Measurements from ENCODE around the gene MISFA.

MISFA gene

DNA sequence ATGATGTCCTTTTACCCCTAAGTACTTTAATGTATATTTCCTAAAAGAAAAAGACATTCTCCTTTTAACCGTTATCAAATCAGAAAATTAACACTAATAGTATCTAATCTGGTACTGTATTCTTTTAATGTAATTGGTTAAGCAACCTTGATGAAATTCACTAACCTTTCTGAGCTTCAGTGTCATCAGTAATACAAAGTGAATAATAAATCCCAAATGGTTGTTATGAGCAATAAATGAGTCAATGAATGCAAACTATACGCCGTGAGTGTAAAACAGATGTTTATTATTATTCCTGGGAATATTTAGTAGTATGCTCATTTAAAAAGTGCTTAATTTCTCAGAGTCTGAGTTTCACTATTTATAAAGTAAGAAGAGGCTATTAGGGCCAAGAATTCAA lies 32.5 kb upstream of the MISFA start:
- H3K14ac ChIP-seq (ENCODE audit: low read length) = no peak overlapping the region

DNA sequence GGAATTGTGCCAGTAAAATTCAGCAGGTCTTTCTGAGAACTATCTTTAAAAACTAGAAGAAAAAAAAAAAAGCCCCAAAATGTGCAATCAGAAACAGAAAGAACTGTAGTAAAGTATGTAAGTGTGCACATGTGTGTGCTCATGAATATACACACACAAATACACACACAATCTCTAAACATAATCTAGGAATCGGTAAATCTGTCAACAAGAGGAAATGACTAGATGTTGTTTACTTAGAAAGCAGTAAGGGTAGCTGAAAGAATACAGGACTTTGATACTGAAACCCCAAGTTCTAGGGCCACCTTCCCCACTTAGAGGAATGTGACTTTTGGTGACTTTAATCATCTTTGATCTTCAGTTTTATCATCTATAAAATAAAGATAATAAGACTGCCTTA lies 24.2 kb upstream of the MISFA start:
- Histone ChIP-seq H4K8ac (ENCODE audit: low read depth, low read length) (no peak overlapping the region), H3K79me1 (ENCODE audit: low read length) (no peaks in the 10 kb centered on the region), H4K91ac (ENCODE audit: low read depth, low read length) (no peak overlapping the region), H2AK5ac (ENCODE audit: low read length) (no peak overlapping the region), H3K18ac (ENCODE audit: low read length) (no peak overlapping the region), H3K4me3 (ENCODE audit: low read depth, low read length) (no peak overlapping the region), H3K4me1 (ENCODE audit: control insufficient read depth in 1 of 2, insufficient read depth in 2 of 2, low read length in 2 of 2) (no peaks in the 10 kb centered on the region), H3K79me2 (ENCODE audit: control insufficient read depth, insufficient read depth, low read length, poor library complexity) (no peaks in the 10 kb centered on the region), H3K36me3 (ENCODE audit: control insufficient read depth in 1 of 2, insufficient read depth in 2 of 2, low read length in 2 of 2) (peaks cover 13 to 15% of the 10 kb centered on the region in 2 experiments), H3K4ac (ENCODE audit: low read depth, low read length) (no peak overlapping the region), H3K4me2 (ENCODE audit: low read length) (no peak overlapping the region), H3K14ac (ENCODE audit: low read length) (no peak overlapping the region), H2BK120ac (ENCODE audit: insufficient read depth, low read length, poor library complexity) (no peak overlapping the region), H2BK5ac (ENCODE audit: low read depth, low read length, poor library complexity) (no peak overlapping the region), H3K27me3 (ENCODE audit: insufficient read depth, low read length) (no peaks in the 10 kb centered on the region), H4K12ac (ENCODE audit: low read depth, low read length) (no peak overlapping the region), H3K27ac (ENCODE audit: low read depth, low read length) (no peak overlapping the region), H3K23ac (ENCODE audit: low read length) (no peak overlapping the region), H2BK12ac (ENCODE audit: low read length) (no peak overlapping the region), H2AFZ (ENCODE audit: insufficient read depth, low read length, poor library complexity) (no peak overlapping the region), H3K9me3 (ENCODE audit: insufficient read depth, low read depth, low read length) (no peaks in the 10 kb centered on the region), H3K9ac (ENCODE audit: low read length) (no peak overlapping the region)
- WGBS (ENCODE audit: extremely low coverage, insufficient coverage, insufficient read length) = no CpG with 5 or more reads among the region's 1 CpG
- no peak for DNase-seq

More for the DNA sequence above, 32.5 kb upstream of the MISFA start:
- Histone ChIP-seq H3K4me1 (ENCODE audit: control insufficient read depth in 1 of 2, insufficient read depth in 2 of 2, low read length in 2 of 2) (no peaks in the 10 kb centered on the region), H4K91ac (ENCODE audit: low read depth, low read length) (no peak overlapping the region), H3K9ac (ENCODE audit: low read length) (no peak overlapping the region), H2BK5ac (ENCODE audit: low read depth, low read length, poor library complexity) (no peak overlapping the region), H3K79me1 (ENCODE audit: low read length) (no peaks in the 10 kb centered on the region), H2AFZ (ENCODE audit: insufficient read depth, low read length, poor library complexity) (no peak overlapping the region), H2BK12ac (ENCODE audit: low read length) (no peak overlapping the region), H3K4ac (ENCODE audit: low read depth, low read length) (no peak overlapping the region), H3K27ac (ENCODE audit: low read depth, low read length) (no peak overlapping the region), H3K23ac (ENCODE audit: low read length) (no peak overlapping the region), H3K9me3 (ENCODE audit: insufficient read depth, low read depth, low read length) (no peaks in the 10 kb centered on the region), H2AK5ac (ENCODE audit: low read length) (no peak overlapping the region), H3K4me3 (ENCODE audit: low read depth, low read length) (no peak overlapping the region), H4K8ac (ENCODE audit: low read depth, low read length) (no peak overlapping the region), H2BK120ac (ENCODE audit: insufficient read depth, low read length, poor library complexity) (no peak overlapping the region), H3K4me2 (ENCODE audit: low read length) (no peak overlapping the region), H3K79me2 (ENCODE audit: control insufficient read depth, insufficient read depth, low read length, poor library complexity) (no peaks in the 10 kb centered on the region), H4K12ac (ENCODE audit: low read depth, low read length) (no peak overlapping the region), H3K36me3 (ENCODE audit: control insufficient read depth in 1 of 2, insufficient read depth in 2 of 2, low read length in 2 of 2) (peaks cover 12 to 13% of the 10 kb centered on the region in 2 experiments), H3K18ac (ENCODE audit: low read length) (no peak overlapping the region), H3K27me3 (ENCODE audit: insufficient read depth, low read length) (no peaks in the 10 kb centered on the region)
- no CpG with 5 or more reads among the region's 3 CpGs for WGBS (ENCODE audit: extremely low coverage, insufficient coverage, insufficient read length)
- DNase-seq = no peak

GRCh38 chr11:18578975-18579598 lies 20.5 kb upstream of the MISFA start:
- Histone ChIP-seq H3K4me1 (ENCODE audit: control insufficient read depth in 1 of 2, insufficient read depth in 2 of 2, low read length in 2 of 2) (no peaks in the 10 kb centered on the region), H4K12ac (ENCODE audit: low read depth, low read length) (no peak overlapping the region), H3K14ac (ENCODE audit: low read length) (no peak overlapping the region), H3K27me3 (ENCODE audit: insufficient read depth, low read length) (no peaks in the 10 kb centered on the region), H3K4me3 (ENCODE audit: low read depth, low read length) (no peak overlapping the region), H3K79me1 (ENCODE audit: low read length) (no peaks in the 10 kb centered on the region), H3K27ac (ENCODE audit: low read depth, low read length) (no peak overlapping the region), H2BK12ac (ENCODE audit: low read length) (no peak overlapping the region), H2AFZ (ENCODE audit: insufficient read depth, low read length, poor library complexity) (no peak overlapping the region), H3K36me3 (ENCODE audit: control insufficient read depth in 1 of 2, insufficient read depth in 2 of 2, low read length in 2 of 2) (peaks cover 10 to 11% of the 10 kb centered on the region in 2 experiments), H3K23ac (ENCODE audit: low read length) (no peak overlapping the region), H2BK120ac (ENCODE audit: insufficient read depth, low read length, poor library complexity) (no peak overlapping the region), H3K9ac (ENCODE audit: low read length) (no peak overlapping the region), H3K4ac (ENCODE audit: low read depth, low read length) (no peak overlapping the region), H2AK5ac (ENCODE audit: low read length) (no peak overlapping the region), H3K4me2 (ENCODE audit: low read length) (no peak overlapping the region), H4K91ac (ENCODE audit: low read depth, low read length) (no peak overlapping the region), H4K8ac (ENCODE audit: low read depth, low read length) (no peak overlapping the region), H2BK5ac (ENCODE audit: low read depth, low read length, poor library complexity) (no peak overlapping the region), H3K79me2 (ENCODE audit: control insufficient read depth, insufficient read depth, low read length, poor library complexity) (no peaks in the 10 kb centered on the region), H3K18ac (ENCODE audit: low read length) (no peak overlapping the region), H3K9me3 (ENCODE audit: insufficient read depth, low read depth, low read length) (no peaks in the 10 kb centered on the region)
- DNase-seq = peak; percentile 7 to 67
- no CpG with 5 or more reads among the region's 14 CpGs for WGBS (ENCODE audit: extremely low coverage, insufficient coverage, insufficient read length)

DNA sequence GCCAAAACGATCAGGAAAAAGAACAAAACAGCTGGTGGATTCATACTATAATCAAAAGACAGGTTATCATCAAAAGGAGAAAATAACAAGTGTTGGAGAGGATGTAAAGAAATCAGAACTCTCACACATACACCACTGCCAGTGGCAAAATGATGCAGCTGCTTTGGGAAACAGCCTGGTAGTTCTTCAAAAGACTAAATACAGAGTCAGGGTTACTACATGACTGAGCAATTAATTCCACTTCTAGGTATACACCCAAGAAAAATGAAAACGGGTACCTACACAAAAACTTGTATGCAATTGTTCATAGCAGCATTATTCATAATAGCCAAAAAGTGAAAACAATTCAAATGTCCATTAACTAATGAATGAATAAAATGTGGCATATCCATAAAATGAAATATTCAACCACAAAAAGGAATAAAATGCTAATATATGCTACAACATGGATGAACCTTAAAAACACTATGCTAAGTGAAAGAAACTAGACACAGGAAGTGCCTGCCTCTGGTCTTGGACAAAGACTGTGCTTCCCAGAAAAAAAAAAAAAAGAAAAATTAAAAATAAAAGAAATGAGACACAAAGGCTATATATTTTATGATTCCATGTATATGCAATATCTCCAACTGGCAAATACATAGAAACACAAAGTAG lies 19.3 kb upstream of the MISFA start:
- Histone ChIP-seq H3K9ac (ENCODE audit: low read length) (no peak overlapping the region), H3K14ac (ENCODE audit: low read length) (no peak overlapping the region), H3K4me3 (ENCODE audit: low read depth, low read length) (no peak overlapping the region), H3K9me3 (ENCODE audit: insufficient read depth, low read depth, low read length) (no peaks in the 10 kb centered on the region), H3K79me2 (ENCODE audit: control insufficient read depth, insufficient read depth, low read length, poor library complexity) (no peaks in the 10 kb centered on the region), H3K27ac (ENCODE audit: low read depth, low read length) (no peak overlapping the region), H4K91ac (ENCODE audit: low read depth, low read length) (no peak overlapping the region), H4K12ac (ENCODE audit: low read depth, low read length) (no peak overlapping the region), H3K27me3 (ENCODE audit: insufficient read depth, low read length) (no peaks in the 10 kb centered on the region), H3K36me3 (ENCODE audit: control insufficient read depth in 1 of 2, insufficient read depth in 2 of 2, low read length in 2 of 2) (peaks cover 10% of the 10 kb centered on the region in 2 experiments), H4K8ac (ENCODE audit: low read depth, low read length) (no peak overlapping the region), H3K18ac (ENCODE audit: low read length) (no peak overlapping the region), H3K4me1 (ENCODE audit: control insufficient read depth in 1 of 2, insufficient read depth in 2 of 2, low read length in 2 of 2) (no peaks in the 10 kb centered on the region), H2BK120ac (ENCODE audit: insufficient read depth, low read length, poor library complexity) (no peak overlapping the region), H3K23ac (ENCODE audit: low read length) (no peak overlapping the region), H3K4ac (ENCODE audit: low read depth, low read length) (no peak overlapping the region), H2AK5ac (ENCODE audit: low read length) (no peak overlapping the region), H2AFZ (ENCODE audit: insufficient read depth, low read length, poor library complexity) (no peak overlapping the region), H2BK12ac (ENCODE audit: low read length) (no peak overlapping the region), H3K4me2 (ENCODE audit: low read length) (no peak overlapping the region), H2BK5ac (ENCODE audit: low read depth, low read length, poor library complexity) (no peak overlapping the region), H3K79me1 (ENCODE audit: low read length) (no peaks in the 10 kb centered on the region)
- WGBS (ENCODE audit: extremely low coverage, insufficient coverage, insufficient read length) = no CpG with 5 or more reads among the region's 2 CpGs
- no peak for DNase-seq
